ENCODE data around the gene COASY. TPM values are rescaled to one million over a fixed set of nuclear protein-coding genes. Genes with fewer than 3 reads are reported as not detected.
A peak's percentile ranks its signal among the peaks of the same experiment; 100 is the strongest.

The COASY gene
- total RNA-seq, 3 donors from 2014 or later = 98.8 to 110 (median 105) TPM

DNA sequence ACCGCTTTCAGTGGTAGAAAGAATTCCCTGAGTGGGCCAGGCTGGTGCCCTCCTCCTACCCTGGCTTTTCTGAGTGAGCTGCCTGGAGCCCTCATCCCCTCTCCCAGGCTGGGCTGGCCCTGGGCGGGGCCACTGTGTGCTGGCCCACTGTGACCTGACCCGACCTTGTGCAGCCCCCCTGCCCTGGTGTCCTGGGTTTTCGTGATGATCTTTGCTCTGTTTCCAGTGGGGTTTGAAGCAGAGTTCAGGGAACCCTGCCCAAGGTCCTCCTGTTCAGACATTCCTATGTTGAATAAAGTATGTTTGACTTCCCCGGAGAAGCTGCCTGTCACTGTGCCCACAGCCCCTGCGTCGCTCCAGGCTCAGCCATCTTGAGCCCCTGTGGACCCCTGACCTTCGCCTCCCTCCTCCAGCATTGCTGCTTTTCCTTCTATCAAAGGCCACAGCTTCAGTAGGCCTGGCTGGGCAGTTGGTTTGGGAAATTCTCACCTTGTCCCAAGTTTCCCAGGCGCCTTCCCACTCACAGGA lies 39.6 kb upstream of the COASY start:
- H3K4me1 Mint-ChIP-seq (ENCODE audit: low read depth) = peaks cover 5% of the 10 kb centered on the region
- DNase-seq (no peak), ATAC-seq (no peak)

DNA sequence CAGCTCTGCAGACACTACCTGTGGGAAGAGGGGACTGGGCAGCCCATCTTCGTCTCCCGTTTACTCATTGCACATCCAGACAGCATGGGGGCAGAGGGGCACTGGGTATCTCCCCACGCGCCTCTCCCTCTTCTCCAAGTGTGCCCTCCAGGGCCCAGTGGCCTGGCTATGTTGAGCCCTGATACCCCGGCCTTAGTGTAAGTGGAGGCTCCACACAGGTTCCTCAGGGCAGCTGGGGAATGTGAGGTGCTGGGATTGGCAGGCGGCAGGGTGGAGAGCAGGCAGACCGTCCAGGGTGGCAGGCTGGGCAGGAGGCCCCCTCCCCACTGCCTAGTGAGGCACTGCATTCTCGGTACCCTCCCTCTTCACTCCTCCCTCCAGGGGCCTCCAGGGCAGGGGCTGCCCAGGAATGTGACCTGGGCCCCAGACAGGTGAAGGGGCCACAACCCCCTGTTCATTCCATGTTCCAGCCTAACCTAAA lies 39.1 kb upstream of the COASY start:
- Mint-ChIP-seq H3K36me3 (ENCODE audit: insufficient read depth) (peaks cover 14% of the 10 kb centered on the region), H3K9me3 (no peaks in the 10 kb centered on the region), H3K4me3 (no peak overlapping the region), H3K4me1 (ENCODE audit: low read depth) (peaks cover 5% of the 10 kb centered on the region), H3K27me3 (ENCODE audit: low read depth) (no peaks in the 10 kb centered on the region)
- no peak for ATAC-seq
- DNase-seq = no peak

More for the DNA sequence above, 39.6 kb upstream of the COASY start:
- H3K36me3 Mint-ChIP-seq (ENCODE audit: insufficient read depth) = peaks cover 14% of the 10 kb centered on the region
- H3K9me3 Mint-ChIP-seq = no peaks in the 10 kb centered on the region
- H3K4me3 Mint-ChIP-seq = no peak overlapping the region
- no peaks in the 10 kb centered on the region for H3K27me3 Mint-ChIP-seq (ENCODE audit: low read depth)

DNA sequence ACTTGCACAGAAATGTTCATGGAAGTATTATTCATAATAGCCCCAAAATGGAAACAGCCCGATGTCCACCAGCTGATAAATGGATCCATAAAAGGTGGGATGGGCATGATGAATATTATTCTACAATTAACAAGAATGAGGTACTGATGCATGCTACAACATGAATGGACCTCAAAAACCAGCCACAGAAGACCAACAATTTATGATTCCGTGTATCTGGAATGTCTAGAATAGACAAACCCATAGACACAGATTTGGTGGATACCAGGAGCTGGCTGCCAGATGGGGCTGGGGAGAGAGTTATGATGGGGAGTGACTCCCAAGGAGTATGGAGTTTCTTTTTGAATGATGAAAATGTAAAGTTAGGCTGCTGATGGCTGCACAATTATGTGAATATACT lies 36.7 kb upstream of the COASY start:
- Mint-ChIP-seq H3K4me3 (no peak overlapping the region), H3K36me3 (ENCODE audit: insufficient read depth) (peaks cover 14% of the 10 kb centered on the region), H3K27me3 (ENCODE audit: low read depth) (no peaks in the 10 kb centered on the region), H3K9me3 (no peaks in the 10 kb centered on the region), H3K4me1 (ENCODE audit: low read depth) (peaks cover 16% of the 10 kb centered on the region)
- no peak for DNase-seq
- ATAC-seq = no peak

DNA sequence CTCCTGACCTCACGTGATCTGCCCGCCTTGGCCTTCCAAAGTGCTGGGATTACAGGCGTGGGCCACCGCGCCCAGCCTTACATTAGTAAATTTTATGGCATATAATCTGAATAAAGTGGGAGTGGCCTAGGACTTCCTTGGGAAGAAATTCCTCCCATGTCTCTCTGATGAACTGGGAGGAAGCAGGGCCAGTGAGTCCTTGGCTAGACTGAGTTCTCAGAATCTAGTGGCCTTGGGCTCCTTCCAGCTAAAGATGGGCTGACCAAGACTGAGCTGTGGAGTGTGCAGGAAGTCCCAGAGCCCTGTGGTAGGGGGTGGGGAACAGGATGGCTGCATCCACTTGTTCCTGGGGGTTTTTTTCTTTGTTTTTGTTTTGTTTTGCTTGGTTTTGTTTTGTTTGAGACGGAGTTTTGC lies 35.9 kb upstream of the COASY start:
- Mint-ChIP-seq H3K4me1 (ENCODE audit: low read depth) (peaks cover 25% of the 10 kb centered on the region), H3K9me3 (no peaks in the 10 kb centered on the region), H3K36me3 (ENCODE audit: insufficient read depth) (peaks cover 12% of the 10 kb centered on the region), H3K4me3 (no peak overlapping the region), H3K27me3 (ENCODE audit: low read depth) (no peaks in the 10 kb centered on the region)
- DNase-seq = no peak
- ATAC-seq = no peak

DNA sequence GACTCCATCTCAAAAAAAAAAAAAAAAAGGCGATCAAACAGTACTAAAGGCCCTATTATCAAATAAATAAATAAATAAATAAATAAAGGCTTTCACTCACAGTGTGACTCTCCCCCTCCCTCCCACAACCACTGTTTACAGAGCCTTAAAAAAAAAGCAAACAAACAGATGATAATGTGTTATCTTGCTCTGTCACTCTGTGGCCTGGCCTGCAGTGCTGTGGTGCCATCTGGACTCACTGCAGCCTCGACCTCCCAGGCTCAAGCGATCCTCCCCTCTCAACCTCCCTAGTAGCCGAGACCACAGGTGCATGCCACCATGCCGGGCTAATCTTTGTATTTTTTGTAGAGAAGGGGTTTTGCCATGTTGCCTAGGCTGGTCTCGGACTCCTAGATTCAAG lies 34.0 kb upstream of the COASY start:
- H3K27me3 Mint-ChIP-seq (ENCODE audit: low read depth) = no peaks in the 10 kb centered on the region

DNA sequence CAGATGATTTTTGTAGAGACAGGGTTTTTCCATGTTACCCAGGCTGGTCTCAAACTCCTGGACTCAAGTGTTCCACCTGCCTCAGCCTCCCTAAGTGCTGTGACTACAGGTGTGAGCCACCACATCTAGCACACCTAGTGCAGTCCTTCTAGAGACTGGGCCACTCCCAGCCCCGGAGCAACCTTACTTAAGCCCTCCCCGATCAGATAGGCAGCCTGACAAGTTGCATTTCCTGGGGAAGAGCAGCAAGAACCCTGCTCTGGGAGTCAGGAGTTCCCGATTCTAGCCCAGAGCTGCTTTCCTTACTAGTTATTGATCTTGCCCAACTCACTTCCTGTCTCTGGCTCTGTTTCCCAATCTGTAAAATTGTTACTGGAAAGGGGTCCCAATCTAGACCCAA lies 32.9 kb upstream of the COASY start:
- Mint-ChIP-seq H3K4me1 (ENCODE audit: low read depth) (peaks cover 37% of the 10 kb centered on the region), H3K36me3 (ENCODE audit: insufficient read depth) (no peaks in the 10 kb centered on the region)
- DNase-seq = no peak

More for the DNA sequence above, 34.0 kb upstream of the COASY start:
- Mint-ChIP-seq H3K4me1 (ENCODE audit: low read depth) (peaks cover 33% of the 10 kb centered on the region), H3K36me3 (ENCODE audit: insufficient read depth) (peaks cover 4% of the 10 kb centered on the region), H3K9me3 (no peaks in the 10 kb centered on the region), H3K4me3 (no peak overlapping the region)
- ATAC-seq (no peak), DNase-seq (no peak)

DNA sequence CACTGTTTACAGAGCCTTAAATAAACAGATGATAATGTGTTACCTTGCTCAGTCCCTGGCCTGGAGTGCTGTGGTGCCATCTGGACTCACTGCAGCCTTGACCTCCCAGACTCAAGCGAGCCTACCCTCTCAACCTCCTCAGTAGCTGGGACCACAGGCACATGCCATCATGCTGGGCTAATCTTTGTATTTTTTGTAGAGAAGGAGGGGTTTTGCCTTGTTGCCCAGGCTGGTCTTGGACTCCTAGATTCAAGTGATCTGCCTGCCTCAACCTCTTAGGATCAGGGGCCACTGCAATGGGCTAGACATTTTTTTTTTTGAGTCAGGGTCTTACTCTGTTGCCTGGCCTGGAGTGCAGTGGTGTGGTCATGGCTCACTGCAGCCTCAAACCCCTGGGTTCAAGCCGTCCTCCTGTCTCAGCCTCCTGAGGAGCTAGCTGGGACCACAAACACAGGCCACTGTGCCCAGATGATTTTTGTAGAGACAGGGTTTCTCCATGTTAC lies 30.9 kb upstream of the COASY start:
- ATAC-seq (no peak), DNase-seq (no peak)
- no peaks in the 10 kb centered on the region for H3K27me3 Mint-ChIP-seq (ENCODE audit: low read depth)
- peaks cover 43% of the 10 kb centered on the region for H3K4me1 Mint-ChIP-seq (ENCODE audit: low read depth)
- H3K9me3 Mint-ChIP-seq = no peaks in the 10 kb centered on the region
- no peaks in the 10 kb centered on the region for H3K36me3 Mint-ChIP-seq (ENCODE audit: insufficient read depth)
- H3K4me3 Mint-ChIP-seq = no peak overlapping the region

More for the DNA sequence above, 32.9 kb upstream of the COASY start:
- H3K27me3 Mint-ChIP-seq (ENCODE audit: low read depth) = no peaks in the 10 kb centered on the region
- H3K4me3 Mint-ChIP-seq = no peak overlapping the region
- H3K9me3 Mint-ChIP-seq = no peaks in the 10 kb centered on the region
- ATAC-seq = no peak

DNA sequence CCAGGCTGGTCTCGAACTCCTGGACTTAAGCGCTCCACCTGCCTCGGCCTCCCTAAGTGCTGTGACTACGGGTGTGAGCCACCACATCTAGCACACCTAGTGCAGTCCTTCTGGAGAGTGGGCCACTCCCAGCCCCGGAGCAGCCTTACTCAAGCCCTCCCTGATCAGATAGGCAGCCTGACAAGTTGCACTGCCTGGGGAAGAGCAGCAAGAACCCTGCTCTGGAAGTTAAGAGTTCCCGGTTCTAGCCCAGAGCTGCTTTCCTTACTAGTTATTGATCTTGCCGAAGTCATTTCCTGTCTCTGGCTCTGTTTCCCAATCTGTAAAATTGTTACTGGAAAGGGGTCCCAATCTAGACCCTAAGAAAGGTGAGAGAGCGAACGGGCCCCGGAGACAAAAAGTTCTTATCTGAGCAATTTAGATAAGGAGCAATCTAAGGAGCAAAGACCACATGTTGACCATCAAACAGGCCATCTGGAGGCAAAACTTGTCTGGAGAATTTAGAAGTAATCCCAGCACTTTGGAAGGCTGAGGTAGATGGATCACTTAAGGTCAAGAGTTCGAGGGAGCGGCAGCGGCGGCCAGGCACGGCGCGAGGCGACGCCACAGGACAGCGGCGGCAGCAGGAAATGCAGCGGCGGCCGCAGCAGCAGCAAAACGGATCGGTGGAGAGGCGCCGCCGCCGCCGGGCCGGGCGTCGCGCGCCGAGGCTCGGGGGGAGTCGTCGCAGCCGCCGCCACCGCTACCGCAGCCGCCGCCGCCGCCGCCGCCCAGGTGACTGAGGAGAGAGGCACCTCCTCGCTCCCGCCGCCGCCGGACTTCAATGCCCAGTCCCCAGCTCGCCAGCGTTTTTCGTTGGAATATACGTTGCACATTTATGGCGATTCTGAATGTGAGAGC lies 30.2 kb upstream of the COASY start:
- H3K36me3 Mint-ChIP-seq (ENCODE audit: insufficient read depth) = no peaks in the 10 kb centered on the region
- H3K4me3 Mint-ChIP-seq = peak overlapping the region; percentile 73
- H3K4me1 Mint-ChIP-seq (ENCODE audit: low read depth) = peaks cover 45% of the 10 kb centered on the region
- H3K9me3 Mint-ChIP-seq = no peaks in the 10 kb centered on the region
- DNase-seq = peak; percentile 32
- ATAC-seq = peak; percentile 42 to 47
- H3K27me3 Mint-ChIP-seq (ENCODE audit: low read depth) = no peaks in the 10 kb centered on the region

DNA sequence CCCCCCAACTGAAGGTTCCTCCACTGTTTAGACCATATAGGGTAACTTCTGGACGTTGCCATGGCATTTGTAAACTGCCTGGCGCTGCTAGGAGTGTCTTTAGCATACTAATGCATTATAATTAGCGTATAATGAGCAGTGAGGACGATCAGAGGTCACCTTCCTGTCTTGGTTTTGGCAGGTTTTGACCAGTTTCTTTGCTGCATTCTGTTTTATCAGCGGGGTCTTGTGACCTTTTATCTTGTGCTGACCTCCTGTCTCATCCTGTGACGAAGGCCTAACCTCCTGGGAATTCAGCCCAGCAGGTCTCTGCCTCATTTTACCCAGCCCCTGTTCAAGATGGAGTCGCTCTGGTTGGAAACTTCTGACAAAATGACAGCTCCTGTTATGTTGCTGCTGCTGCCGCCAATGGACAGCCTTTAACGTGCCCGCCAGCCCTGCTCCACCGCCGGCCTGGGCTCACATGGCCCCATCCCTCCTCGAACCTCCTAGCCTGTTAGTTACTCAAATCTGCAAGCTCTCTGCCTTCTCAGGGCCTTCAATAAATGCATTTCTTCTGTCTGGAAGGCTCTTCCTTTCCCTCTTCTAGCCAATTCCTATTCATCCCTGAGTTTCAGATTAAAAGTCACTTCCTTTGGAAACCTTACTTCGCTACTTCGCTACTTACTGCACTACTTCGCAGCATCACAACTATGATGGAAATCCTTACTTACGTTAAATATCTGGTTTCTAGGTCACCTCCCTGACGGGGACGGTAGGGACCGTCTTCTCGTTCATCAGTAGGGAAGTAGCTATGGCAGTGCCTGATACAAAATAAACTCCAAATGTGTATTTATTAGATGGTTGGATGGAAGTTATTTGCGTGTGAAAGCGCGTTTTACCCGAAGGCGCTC lies 26.5 kb upstream of the COASY start:
- H3K9me3 Mint-ChIP-seq = no peaks in the 10 kb centered on the region
- peak in 1 of 2 donors; percentile 0 for ATAC-seq

DNA sequence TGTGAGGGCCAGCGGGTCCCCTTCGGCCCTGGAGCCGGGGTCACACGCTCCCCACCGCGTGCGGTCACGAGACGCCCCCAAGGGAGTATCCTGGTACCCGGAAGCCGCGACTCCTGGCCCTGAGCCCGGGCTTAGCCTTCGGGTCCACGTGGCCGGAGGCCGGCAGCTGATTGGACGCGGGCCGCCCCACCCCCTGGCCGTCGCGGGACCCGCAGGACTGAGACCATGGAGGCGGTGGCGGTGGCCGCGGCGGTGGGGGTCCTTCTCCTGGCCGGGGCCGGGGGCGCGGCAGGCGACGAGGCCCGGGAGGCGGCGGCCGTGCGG lies 25.9 kb upstream of the COASY start, which contains the start of gene NAGLU:
Gene NAGLU, plus strand, starts transcription at position 194 of the 324 bp plus-strand sequence. Its CDS starts 32 bp downstream, at position 226.
- Mint-ChIP-seq H3K4me1 (ENCODE audit: low read depth) (peaks cover 38% of the 10 kb centered on the region), H3K36me3 (ENCODE audit: insufficient read depth) (peaks cover 5% of the 10 kb centered on the region), H3K27me3 (ENCODE audit: low read depth) (no peaks in the 10 kb centered on the region), H3K4me3 (peak within 1 kb of the TSS; percentile 83), H3K9me3 (no peaks in the 10 kb centered on the region)
- peak; percentile 87 to 91 for ATAC-seq
- peak; percentile 73 for DNase-seq

More for the DNA sequence above, 26.5 kb upstream of the COASY start:
- Mint-ChIP-seq H3K4me1 (ENCODE audit: low read depth) (peaks cover 38% of the 10 kb centered on the region), H3K36me3 (ENCODE audit: insufficient read depth) (peaks cover 5% of the 10 kb centered on the region), H3K4me3 (peak overlapping the region; percentile 82), H3K27me3 (ENCODE audit: low read depth) (no peaks in the 10 kb centered on the region)
- DNase-seq = no peak

DNA sequence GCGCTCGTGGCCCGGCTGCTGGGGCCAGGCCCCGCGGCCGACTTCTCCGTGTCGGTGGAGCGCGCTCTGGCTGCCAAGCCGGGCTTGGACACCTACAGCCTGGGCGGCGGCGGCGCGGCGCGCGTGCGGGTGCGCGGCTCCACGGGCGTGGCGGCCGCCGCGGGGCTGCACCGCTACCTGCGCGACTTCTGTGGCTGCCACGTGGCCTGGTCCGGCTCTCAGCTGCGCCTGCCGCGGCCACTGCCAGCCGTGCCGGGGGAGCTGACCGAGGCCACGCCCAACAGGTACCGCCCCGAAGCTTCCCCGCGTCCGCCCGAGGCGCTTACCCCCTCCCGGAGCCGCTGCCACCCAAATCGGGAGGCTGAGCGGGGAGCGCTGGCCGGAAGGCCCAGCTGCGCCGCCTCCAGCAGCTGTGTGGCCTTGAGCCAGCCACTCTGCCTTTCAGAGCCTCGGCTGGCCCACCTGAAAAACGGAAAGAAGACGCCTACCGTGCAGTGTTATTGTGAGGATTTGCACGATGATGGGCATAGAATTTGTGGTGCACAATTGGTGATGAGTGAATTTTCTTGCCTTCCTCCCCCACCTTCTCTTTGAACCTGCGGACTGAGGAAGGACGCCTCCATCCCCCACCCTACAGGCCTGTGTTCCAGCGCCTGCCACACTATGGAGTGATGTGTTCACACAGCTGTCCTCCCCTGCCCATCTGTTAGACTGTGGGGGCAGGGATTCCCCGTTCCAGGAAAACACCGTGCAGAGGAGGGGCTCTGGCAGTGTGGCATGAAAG lies 25.4 kb upstream of the COASY start:
- ATAC-seq (peak; percentile 77 to 78), DNase-seq (peak; percentile 61)
- peaks cover 5% of the 10 kb centered on the region for H3K36me3 Mint-ChIP-seq (ENCODE audit: insufficient read depth)
- peak overlapping the region; percentile 83 for H3K4me3 Mint-ChIP-seq
- H3K4me1 Mint-ChIP-seq (ENCODE audit: low read depth) = peaks cover 38% of the 10 kb centered on the region
- no peaks in the 10 kb centered on the region for H3K27me3 Mint-ChIP-seq (ENCODE audit: low read depth)
- H3K9me3 Mint-ChIP-seq = no peaks in the 10 kb centered on the region

DNA sequence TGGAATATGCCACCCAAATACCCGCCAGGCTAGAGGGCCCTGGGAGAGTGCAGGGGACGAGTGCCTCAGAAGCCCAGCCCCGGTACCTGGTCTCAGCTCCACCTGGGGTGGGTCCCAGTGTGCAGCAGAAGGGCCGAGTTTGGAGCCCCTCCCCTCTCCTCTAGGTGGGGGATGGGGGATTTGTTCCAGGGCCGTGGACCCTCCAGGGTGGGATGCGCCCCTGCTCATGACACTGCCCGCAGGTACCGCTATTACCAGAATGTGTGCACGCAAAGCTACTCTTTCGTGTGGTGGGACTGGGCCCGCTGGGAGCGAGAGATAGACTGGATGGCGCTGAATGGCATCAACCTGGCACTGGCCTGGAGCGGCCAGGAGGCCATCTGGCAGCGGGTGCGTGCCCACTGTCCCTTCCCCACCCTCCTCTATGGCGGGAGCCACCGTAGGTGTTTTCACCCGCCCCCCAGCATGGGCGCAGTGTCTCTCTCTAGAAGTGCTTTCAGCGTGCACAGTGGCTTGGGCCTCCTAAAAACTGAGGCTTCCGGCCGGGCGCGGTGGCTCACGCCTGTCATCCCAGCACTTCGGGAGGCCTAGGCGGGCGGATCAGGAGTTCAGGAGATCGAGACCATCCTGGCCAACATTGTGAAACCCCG lies 24.7 kb upstream of the COASY start:
- Mint-ChIP-seq H3K9me3 (no peaks in the 10 kb centered on the region), H3K4me1 (ENCODE audit: low read depth) (peaks cover 36% of the 10 kb centered on the region), H3K36me3 (ENCODE audit: insufficient read depth) (peaks cover 5% of the 10 kb centered on the region), H3K27me3 (ENCODE audit: low read depth) (no peaks in the 10 kb centered on the region), H3K4me3 (peak overlapping the region; percentile 83)
- DNase-seq (no peak), ATAC-seq (no peak)

DNA sequence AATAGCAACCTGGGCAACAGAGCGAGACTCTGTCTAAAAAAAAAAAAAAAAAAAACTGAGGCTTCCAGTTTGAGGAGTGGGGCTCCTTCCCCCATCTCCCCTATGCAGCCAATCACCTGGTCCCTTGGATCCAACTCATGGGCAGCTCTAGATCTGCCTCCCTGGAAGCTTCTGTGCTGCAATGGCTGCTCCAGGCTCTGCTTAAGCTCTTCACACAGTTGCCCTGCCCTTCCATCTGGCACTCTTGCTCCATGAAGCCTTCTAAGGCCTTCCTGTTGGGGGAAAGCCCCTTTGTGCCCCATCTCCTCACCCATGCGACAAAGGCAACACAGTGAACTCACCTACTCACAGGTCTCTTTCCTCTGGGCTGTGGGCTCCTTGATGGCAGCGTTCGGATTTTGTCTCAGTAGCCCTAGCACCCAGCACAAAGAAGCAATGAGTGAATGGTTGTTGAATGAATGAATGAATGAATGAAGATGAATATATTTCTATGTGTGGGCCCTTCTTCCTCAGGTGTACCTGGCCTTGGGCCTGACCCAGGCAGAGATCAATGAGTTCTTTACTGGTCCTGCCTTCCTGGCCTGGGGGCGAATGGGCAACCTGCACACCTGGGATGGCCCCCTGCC lies 24.0 kb upstream of the COASY start:
- H3K4me3 Mint-ChIP-seq = peak overlapping the region; percentile 83
- H3K27me3 Mint-ChIP-seq (ENCODE audit: low read depth) = no peaks in the 10 kb centered on the region
- DNase-seq (no peak), ATAC-seq (no peak)
- H3K36me3 Mint-ChIP-seq (ENCODE audit: insufficient read depth) = peaks cover 5% of the 10 kb centered on the region
- no peaks in the 10 kb centered on the region for H3K9me3 Mint-ChIP-seq
- H3K4me1 Mint-ChIP-seq (ENCODE audit: low read depth) = peaks cover 36% of the 10 kb centered on the region
